Stimulated activated CD4-positive, alpha-beta T cell treated with anti-CD3 and anti-CD28 coated beads, Interleukin-1b, Interleukin-23, amount 100 ng/mL, for 1 hour (primary cell): Measurements from ENCODE around the gene CD38.
"Not testable (repeated sequence)": the region's sequence is repeated elsewhere in the genome, so short reads cannot be mapped to it uniquely, and the experiment has no call there.

Experiments
- DNase-seq, 2 donors: peaks; one replicate each; pipeline ENCODE4 v3.0.0-alpha.2; 2020; ENCODE audit warnings: low read depth in 2 of 2

Gene CD38

DNA sequence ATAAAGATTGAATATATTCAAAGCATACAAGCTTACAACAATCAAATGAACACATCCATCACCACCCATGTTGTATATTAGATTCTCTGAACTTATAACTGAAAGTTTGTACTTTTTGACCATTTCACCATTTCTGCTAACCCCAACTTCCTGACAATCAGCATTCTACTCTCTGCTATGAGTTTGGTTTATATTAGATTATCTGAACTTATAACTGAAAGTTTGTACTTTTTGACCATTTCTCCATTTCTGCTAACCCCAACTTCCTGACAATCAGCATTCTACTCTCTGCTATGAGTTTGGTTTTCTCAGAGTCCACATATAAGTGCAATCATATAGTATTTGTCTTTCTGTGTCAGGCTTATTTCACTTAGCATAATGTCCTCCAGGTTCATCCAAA is 15.7 kb upstream of the CD38 start:
- DNase-seq: not testable (repeated sequence)

DNA sequence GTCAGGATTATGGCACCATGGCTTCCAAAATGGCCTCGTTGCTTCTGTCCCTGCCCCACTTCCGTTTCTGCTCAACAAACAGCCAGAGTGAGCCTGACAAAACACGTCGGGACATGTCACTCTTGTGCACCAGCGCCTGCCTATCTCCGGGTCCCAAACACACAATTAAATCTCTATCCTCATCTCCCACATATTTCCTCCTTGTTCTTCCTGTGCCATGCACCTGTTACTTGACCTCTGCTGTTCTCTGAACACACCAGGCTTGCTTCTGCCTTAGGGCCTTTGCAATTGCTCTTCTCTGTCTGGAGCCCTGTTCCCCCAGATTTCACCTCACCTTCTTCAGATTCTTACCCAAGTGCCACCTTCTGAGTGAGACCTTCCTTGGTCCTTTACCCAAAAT is 12.7 kb upstream of the CD38 start:
- DNase-seq: no peak

DNA sequence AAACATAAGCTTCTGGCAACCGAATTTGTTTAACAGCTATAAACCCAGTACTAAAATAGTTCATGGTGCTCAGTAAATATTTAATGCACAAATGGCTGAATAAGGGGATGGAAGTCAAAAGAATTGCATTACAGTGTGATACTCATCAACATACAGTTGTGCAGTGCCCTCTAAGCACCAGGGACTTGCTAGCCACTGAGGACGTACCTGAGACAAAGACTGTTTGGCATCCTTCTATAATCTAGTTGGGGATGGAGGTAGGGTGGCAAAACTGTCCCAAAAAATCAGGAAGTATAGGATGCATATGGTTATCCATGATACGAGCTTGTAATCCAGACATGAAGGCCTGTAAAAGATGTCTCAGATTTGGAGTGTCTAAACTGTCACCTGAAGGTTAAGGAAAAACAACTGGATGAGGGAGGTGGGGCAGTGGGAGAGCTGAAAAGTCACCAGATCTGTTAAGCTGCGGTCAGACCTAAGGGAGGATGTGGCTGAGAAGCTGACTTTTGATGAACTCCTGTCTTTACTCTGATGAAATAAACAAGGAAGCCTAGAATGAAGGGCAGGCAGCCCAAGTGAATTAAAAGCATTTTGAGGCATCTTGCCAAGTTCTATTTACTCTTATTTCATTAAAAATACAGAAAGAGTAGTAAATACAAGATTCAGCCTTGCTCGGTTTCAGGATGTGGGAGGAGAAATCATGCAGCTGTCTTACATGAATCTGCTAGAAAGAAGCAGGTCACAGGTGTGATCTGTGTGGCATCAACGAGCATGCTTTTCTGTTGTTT is 12.0 kb upstream of the CD38 start:
- no peak for DNase-seq

DNA sequence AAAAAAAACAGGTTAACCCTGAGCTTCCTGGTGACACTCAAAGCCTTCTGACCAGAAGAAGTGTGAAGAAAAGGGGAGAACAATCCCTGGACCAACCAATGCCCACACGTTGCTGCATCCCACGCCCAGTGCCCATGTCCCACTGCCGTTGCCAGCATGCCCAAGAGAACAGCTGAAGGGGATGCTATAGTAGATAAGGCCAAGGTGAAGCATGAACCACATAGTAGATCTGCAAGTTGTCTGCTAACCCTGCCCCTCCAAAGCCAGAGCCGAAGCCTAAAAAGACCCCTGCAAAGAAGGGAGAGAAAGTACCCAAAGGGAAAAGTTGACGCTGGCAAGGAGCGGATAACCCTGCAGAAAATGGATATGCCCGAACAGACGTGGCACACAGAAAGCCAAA is 11.3 kb upstream of the CD38 start:
- no peak for DNase-seq

DNA sequence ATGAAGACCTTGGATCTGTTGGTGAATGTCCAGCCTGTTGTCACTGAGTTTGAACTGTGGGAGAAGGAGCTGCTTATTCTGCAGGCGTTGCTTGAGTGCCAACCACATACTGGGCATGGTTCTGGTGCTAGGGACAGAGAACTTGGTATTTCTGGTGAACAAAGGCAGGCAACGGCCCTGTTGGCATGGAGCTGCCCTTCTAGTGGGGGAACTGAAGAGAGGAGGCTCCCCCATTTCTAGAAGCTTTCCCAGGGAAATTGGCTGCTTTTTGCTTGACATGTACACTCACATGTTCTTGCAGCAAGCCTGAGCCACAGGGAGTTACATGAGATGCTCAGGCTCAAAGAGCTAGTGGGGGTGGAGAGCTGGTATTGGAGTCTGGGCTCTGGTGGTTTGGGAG is 8.9 kb upstream of the CD38 start:
- DNase-seq: no peak

DNA sequence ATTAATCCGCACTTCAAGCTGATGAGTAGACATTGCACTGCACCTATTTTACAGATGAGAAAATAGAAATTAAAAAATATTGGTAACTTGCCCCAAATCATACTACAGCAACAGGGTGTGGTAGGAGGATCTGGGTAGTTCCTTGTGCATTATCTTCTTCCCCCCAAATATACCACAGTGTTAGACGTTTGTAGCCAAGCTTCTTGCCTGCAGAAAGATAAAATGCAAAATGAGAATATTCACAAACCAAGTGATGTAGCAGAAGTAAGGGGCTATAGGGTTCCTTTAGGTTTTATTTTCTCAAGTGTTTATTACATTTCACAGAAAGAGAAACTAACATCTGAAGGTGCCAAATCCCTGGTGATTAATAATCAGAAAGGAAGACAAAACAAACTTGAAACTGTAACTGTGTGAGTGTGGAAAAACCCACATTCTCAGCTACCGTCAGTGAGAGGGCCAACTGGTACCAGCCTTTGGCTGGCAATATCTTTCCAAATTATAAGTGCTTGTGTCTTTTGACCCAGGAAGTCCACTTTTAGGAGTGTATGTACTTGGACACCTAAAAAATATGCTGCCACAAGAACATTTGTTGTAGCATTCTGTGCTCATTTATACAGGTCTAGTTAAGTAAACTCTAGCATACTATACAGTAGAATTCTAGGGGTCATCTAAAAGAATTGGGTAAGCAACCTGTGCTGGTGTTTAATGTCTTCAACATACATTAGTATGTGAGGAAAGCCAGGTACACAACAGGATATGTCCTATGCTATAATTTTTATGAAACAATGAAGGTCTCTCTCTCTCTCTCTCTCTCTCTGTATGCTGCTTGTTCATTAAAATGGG is 6.7 kb upstream of the CD38 start:
- no peak for DNase-seq

DNA sequence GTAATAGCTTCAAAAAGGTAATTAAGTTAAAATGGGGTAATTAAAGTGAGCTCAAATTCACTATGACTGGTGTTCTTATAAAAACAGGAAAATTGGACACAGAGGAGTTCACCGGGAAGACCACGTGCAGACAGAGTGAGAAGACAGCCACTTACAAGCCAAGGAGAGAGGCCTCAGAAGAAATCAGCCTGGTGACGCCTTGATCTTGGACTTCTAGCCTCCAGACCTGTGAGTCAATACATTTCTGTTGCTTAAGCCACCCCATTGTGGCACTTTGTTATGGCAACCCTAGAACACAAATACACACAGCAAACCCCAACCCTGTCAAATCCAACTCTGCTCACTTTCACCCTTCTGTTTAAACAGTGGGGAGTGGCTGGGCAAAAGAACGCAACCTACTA is 4.1 kb upstream of the CD38 start:
- DNase-seq: no peak

DNA sequence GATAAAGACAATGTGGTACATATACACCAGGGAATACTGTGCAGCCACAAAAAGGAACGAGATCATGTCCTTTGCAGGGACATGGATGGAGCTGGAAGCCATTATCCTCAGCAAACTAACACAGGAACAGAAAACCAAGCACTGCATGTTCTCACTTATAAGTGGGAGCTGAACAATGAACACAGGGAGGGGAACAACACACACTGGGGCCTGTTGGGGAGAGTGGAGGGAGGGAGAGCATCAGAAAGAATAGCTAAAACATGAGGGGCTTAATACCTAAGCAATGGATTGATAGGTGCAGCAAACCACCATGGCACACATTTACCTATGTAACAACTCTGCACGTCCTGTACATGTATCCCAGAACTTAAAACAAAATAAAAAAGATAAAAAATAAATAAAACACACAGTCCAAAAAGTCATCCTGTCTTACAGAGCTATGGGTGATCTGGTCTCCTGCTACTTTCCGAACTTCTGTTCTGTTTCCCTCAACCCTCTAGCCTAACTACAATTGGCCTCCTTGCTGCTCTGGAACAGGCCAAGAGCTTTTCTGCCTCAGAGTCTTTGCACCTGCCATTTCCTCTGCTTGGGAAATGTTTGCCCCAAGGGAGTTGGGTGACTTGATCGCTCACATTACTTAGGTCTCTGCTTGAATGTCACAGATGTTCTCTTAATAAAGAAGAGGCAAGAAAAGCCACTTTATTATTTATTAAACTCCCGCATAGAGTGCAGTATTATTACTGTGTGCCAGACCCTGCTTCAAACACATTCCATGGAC is 1.1 kb upstream of the CD38 start:
- no peak for DNase-seq

DNA sequence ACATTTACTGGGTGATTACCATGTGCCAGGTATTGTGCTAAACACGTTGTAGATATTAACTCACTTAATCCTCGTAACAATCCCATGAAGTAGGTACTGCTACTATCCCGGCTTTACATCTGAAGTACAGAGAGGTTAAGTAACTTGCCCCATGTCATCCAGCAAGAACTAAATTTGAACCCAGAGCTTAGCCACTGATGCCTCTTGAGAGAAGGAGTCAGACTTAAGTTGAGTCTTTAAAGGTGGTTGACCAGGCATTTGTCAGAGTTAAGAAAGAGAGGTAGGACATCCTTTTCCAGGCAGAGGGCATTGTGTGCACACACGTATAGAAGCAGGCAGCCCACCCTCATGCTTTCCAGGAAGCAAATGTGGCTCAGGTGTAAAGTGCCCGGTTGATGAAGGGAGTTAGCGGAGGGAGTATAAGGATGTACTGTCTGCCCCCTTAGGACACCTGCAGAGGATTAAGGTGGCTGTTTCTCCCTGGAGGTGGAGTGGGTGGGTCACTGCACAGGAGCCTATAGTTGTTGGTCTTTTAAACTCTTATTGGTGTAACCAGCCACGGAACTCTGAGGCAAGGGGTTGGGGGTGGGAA is 335 bp upstream of the CD38 start:
- no peak for DNase-seq

DNA sequence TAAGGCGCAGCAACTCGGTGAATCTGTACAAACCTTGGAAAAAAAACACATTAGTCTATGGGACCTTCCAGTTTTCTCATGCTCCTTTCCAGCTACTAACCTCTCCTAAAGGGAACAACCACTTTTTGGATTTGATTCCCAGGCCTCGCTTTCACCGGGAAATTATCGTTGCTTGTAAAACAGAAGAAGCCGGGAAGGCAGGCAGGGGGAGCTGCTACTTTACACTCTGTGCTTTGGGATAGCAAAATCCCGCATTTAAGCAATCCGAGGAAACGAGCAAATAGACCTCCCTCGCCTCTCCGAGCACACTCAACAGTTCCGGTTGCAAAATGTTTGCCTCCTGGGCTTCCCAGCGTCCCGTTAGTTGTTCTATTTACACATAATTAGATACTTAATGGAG is 1.2 kb downstream of the CD38 start:
- DNase-seq: no peak

DNA sequence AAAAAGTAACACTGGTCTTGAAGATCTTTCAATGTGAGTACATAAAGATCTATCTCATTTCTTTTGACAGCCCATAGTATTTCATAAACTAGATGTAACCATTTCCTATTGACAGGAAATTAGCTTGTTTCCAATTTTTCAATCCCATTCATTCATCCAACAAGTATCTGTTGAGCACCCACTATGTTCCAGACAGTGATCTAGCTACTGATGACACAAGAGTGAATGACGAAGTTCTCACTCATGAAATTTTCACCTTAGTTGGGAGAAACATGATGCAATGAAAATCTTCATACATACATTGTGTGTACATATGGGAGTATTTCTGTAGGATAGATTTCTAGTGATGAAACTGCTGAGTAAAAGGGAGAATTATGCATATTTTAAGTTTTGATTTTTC is 1.7 kb downstream of the CD38 start:
- DNase-seq: no peak

DNA sequence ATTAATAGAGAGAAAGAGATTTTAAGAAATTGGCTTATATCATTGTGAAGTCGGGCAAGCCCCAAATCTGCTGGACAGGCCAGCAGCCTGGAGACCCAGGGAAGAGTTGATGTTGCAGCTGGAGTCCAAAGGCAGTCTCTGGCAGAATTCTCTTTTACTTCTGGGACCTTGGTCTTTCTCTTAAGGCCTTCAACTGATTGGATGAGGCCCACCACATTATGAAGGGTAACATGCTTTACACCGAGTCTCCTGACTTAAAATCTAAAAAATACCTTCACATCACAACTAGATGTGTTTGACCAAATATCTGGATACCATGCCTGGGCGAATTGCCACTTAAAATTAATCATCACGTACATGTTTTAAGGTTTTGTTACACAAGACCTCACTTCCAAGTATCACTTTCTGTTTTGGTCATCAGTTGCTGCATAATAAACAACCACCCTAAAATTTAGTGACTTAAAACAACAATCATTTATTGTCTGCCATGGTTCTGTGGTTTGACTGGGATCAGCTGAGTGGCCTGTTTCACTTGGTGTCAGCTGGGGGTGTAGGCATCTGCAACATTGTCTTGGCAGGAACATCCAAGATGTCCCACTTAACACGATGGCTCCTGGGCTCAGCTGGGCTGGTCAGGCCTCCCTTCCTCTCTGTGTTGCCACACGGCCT is 3.4 kb downstream of the CD38 start:
- no peak for DNase-seq

DNA sequence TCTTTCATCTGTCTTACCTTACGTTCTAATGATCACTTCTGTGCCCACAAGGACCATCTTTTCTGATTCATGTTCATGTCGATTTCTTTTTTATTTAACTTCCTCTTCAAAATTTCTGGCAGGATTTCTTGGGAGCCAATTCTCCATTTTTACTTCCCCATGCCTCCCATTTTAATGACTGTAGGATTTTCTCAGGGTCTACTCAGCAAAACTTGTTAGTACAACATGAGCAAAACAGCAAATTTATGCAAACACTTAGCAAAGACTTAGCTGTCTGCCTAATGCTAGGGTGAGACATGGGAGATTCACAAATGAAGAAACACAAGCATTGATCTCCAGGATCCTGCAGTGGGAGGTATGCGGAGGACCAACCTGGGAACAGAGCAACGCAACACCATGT is 5.5 kb downstream of the CD38 start:
- no peak for DNase-seq

DNA sequence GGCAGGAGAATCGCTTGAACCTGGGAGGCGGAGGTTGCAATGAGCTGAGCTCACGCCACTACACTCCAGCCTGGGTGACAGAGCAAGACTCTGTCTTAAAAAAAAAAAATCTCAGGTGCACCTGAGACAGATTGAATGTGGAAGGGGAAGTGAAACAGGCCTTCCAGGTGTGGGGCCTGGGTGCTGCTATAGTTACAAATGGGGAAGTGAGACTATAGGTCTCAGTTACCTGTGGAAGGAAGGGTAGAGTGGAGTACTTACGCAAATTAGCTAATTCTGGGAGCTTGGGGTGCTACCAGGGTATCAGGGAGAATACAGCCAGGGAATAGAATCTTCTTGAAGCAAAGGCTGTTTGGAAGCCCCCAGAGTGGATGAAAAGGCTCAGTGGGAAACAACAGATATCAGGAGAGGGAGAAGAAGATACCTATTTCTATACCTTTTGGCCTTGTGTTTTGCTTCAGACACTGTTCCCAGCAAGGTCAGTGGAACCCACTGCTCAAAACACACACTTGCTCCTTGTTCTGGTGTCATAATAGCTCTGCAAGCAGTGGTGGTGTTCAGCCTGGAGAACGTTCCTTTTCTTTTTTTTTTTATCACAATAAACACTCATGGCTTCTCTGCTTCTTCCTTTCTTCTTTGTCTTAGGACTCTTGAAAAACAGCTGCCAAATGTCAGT is 7.0 kb downstream of the CD38 start:
- no peak for DNase-seq

DNA sequence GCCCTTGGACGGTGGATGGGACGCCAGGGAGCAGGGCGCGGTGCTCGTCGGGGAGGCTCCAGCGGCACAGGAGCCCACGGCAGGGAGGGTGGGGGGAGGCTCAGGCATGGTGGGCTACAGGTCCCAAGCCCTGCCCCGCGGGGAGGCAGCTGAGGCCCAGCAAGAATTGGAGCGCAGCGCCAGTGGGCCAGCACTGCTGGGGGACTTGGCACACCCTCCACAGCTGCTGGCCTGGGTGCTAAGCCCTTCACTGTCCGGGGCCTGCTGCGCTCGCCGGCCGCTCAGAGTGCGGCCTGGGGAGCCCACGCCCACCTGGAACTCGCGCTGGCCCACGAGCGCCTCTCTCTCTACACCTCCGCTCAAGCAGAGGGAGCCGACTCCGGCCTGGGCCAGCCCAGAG is 8.6 kb downstream of the CD38 start:
- no peak for DNase-seq

DNA sequence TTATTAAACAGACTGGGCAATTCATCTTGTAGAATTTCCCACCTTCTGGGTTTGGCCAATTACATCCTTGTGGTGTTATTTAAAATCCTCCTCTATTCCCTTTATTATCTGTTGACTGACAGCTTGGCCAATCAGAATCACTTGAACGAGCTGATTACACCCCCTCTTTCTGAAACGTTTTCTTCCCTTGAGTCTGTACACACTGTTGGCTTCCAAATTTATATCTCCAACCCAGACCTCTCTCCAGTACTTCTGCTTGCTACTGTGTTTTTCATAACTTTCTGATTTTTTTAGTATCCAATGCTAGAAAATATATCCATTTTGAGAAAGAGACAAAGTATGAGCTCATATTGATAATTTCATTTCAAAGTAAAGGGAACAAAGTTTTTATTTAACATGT is 14.8 kb downstream of the CD38 start:
- DNase-seq: no peak

DNA sequence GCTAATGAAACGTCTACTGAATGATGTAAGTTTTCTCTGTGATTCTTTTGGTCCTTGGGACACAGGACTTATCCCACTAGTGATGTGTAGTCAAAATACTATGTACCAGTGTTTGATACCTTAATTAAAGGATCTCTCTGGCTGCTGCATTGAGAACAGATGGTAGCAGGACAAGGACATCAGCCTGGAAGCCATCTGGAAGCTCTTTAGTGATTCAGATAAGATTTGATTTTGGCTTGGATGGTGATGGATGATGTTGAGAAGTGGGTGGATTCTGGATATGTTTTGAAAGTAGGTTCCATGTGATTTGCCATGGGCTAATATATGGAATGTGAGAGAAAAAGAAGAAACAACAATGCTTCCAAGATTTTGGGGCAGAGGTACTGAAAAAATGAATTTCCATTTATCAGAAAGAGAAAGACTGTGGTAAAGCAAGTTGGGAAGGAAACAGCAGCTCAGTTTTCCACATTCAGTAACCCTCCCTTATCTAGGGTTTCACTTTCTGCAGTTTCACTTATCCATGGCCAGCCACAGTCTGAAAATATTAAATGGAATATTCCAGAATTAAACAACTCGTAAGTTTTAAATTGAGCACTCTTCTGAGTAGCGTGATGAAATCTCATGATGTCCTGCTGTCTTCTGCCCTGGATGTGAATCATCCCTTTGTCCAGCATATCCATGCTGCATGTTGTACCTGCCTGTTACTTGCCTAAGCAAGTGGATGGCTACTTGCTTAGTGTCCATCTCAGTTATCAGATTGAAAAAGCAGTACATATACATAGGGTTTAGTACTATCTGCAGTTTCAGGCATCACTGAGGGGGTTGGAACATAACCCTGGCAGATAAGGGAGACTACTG is 15.6 kb downstream of the CD38 start:
- no peak for DNase-seq

DNA sequence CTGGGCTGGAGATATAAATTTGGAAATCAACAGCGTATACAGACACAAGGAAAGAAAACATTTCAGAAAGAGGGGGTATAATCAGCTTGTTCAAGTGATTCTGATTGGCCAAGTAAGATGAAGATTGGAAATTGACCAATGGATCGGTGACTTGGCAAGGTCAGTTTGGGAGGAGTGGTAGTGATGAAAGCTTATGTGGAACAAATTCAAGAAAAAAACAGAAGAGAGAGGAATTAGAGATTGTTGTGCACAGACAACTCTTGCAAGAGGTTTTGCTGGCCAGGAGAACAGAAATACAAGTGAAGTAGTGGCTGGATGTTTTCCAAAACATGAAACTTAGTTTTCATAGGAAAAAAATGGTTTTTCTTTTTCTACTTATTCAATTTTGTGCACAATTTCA is 16.3 kb downstream of the CD38 start:
- DNase-seq: no peak

DNA sequence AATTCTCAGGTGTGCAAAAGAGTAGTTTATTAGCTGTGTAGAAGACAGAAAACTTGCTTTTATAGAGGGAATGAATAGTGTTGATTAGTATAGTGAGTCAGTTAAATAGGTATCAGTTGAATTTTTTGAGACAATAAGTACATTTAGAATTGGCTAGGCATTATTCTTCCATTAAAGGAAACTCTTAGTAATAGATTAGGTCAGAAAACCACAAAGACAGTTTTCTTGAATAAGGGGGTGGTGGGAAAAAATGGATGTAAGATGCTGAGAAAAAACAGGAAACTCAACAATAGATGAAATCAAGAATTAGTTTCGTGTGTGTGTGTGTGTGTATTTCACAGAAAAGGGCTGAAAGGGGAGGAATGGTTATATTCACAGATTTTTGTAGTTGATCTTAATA is 16.8 kb downstream of the CD38 start:
- no peak for DNase-seq

DNA sequence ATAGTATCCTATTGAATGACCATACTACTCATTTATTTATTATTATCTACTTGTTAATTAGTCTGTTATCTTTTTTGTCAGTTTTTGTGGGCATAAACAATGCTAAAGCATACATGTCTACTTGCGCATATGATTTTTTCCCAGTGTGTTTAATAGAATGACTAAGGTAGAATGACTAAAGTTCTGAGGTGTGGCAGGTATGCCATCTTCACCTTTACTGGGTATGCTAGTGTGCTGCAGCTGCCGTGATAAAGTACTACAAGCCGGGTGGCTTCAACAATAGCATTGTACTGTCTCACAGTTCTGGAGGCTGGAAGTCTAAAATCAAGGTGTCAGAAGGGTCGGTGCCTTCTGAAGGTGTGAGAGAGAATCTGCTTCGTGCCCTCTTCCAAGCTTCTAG is 19.2 kb downstream of the CD38 start:
- DNase-seq: no peak
